GM13976 (cell line): ENCODE measurements around the gene EXOC3L1.

Experiments used
- DNase-seq: peaks from one replicate; pipeline ENCODE4 v3.0.0; 2012; ENCODE audit warnings: low spot score
- CTCF ChIP-seq: IDR thresholded peaks from 2 replicates; pipeline ENCODE4 v1.5.1; 2012; ENCODE audit warnings: borderline replicate concordance, mild to moderate bottlenecking; ENCODE audit not compliant: insufficient read depth; ENCODE audit errors: extremely low read depth, missing control alignments, control extremely low read depth
- in situ Hi-C: fragments of 300-500 bp; cut with MboI; formaldehyde crosslinking; loops from one replicate; pipeline ENCODE4 v1.12.0; 2022; ENCODE audit warnings: low sequenced_read_pairs, mixed read lengths, inconsistent platforms; ENCODE audit not compliant: unreplicated experiment

The EXOC3L1 gene

DNA sequence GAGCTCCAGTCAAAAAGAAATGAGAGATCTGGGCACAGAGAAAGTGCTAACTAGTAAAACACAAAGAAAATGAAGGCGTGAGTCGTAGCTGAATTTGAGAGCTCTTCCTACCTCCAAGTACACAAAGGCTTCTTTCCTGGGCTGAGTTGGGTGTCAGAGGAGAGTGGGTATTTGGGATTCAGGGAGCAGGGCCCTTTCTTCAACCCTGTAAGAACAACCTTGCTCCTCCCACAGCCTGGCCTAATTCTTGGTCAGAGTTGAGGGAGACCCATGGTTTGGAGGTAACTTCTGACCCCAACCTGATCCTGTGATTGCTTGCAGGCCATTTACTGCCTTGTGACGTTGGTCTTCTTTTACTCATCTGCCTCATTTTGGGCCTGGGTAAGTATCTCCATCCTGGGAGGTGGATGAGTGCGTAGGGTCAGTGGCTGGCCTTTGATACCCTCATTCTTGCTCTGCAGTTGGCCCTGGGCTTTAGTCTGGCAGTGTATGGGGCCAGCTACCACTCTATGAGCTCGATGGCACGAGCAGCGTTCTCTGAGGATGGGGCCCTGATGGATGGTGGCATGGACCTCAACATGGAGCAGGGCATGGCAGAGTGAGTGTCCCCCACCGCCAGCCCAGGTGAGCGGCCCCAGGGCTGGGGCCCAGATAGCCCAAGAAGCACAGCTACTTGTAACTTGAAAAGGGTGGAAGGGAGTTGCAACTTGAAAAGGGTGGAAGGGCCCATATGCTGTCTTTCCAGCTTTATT lies 38.3 kb upstream of the EXOC3L1 start:
- TF ChIP-seq CTCF = no peak
- in situ Hi-C loops = no loop called here
- DNase-seq = no peak

DNA sequence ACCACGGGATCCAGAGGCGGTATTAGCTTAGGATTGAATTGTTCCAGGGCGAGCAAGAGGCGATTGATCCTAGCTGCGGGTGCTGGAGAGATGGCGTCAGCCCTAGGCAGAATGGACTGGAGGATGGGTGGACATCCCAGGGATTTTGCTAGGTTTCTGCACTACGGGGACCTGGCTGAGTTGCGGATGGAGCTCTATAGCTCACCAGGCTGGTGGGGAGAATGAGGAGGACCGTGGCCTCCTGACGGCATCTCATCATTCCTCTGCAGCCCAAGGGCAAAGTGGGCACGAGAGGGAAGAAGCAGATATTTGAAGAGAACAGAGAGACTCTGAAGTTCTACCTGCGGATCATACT lies 37.6 kb upstream of the EXOC3L1 start:
- in situ Hi-C loops = no loop called here
- no peak for TF ChIP-seq CTCF
- DNase-seq = no peak

DNA sequence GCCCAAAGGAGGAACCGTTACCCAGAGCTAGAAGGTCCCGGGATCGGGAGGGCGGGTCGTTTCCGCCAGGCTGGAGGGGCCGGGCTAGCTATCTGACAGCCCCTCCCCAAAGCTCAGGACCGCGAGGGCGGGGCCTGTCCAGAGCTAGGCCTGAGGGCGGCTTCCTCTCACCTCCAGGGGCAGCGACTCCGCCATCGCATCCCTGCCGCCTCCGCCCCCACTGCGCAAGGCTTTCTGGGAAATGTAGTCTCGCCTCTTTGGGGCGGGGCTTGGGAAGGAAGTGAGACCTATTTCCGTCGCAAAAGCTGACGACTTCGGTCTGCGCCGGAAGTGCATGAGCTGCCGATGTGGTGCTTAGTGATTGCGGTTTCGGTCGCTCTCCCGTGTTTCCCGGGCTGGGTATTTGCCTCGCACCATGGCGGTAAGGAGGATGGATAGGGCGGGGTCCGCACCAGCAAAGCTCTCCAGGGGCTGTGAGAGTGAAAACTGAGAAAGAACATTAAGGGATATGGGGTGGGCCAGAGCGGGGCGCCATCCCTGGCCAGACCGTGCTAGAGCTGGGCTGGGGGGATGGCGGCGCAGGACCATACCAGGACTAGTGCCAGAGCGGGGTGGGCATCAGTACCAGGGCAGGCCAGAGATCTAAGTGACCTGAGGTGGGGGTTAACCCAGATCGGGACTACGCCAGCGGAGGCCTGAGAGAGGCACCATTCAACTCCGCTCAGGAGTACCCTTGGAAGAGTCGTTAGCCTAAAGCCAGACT lies 37.0 kb upstream of the EXOC3L1 start, which contains the start of gene TMEM208:
TMEM208 (plus strand) TSS at position 327 of the 763 bp plus-strand sequence; CDS start at position 416, 89 bp downstream.
- in situ Hi-C loops = no loop called here

DNA sequence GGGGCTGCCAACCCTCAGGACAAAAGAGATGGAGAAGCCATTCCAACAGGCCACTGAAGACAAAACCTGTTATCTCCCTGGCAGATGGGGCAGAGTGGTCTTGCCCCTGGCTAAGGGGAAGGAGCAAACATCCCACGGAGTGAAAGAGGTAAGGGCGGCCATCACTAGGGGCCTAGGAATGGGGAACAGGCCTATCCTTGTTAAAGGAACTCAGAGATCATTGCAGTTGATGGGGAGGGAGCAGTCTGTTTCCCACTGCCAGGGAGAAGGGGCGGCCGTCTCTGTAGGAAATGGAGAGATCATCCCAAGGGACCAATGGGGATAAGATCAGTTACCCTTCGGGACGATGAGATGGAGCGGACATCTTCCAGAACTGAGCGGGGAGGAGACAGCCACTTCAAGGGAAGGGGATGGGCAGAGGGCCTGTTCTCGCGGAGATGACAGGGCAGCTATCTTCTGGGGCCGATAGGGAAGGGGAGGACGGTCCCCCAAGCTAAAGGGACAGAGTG lies 36.4 kb upstream of the EXOC3L1 start:
- TF ChIP-seq CTCF = no peak
- in situ Hi-C loops = no loop called here

More for the DNA sequence above, 37.0 kb upstream of the EXOC3L1 start, which contains the start of gene TMEM208:
- peak; percentile 20 for TF ChIP-seq CTCF
- DNase-seq = peak; percentile 99

DNA sequence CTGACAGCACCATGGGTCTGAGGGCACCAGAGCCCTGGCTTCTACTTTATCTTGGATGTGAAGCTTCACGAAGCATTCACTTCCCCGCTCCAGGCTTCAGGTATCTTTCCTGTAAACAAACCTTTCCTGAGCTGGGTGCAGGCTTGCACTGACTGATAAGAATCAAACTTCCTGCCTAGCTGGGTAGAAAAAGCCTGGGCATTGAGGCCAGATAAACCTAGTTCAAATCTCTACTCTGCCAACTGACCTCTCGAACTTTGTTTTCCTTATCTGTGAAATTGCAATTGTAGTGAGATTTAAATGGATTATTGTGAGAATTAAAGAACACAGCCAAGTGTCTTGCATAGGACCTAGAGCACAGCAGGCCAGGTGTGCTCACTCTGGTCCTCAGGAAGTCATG lies 34.1 kb upstream of the EXOC3L1 start:
- in situ Hi-C loops = no loop called here
- no peak for DNase-seq
- TF ChIP-seq CTCF = no peak

More for the DNA sequence above, 36.4 kb upstream of the EXOC3L1 start:
- DNase-seq = no peak

DNA sequence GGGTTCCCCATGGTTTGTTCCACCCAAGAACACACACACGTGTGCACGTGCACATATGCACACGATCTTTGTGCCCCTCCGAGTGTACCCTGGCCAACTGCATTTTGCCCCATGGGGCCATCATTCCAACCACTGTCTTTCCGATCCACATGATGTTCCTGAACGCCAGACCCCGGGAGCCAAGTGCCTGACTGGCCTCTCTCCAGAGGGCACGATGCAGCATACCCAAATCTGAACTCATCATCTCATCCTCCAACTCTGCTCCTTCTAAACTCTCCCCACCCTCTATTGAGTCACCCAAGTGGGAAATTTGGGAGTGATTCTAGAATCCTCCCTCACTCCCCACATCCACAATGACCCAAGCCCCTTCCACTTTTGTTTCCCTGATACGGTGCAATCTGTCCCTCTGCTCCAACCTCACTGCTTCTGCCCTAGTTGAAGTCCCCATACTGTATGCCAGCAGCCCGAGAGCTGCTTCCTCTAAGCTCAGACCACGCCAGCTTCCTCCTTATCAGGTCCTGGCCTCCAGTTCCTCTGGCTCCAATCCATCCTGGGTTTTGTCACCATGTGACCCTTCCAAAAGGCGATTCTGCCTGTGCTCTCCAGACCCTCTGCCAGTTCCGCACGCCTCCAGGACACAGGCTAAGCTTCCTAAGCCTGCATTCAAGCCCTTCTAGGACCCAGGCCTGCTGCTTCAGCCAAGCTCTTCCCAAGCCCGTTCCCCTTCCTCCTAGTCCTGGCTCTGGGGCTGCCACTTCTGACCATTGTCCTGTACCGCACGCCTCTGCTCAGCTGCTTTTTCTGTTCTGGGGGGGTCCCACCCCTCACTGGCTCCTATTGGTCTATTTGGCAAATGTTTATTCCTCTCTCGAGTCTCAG lies 26.9 kb upstream of the EXOC3L1 start:
- in situ Hi-C loops = no loop called here
- TF ChIP-seq CTCF = no peak
- DNase-seq = no peak
